GM18502 (cell line): Measurements from ENCODE around the gene TMX4.
"Not testable (repeated sequence)": the region's sequence is repeated elsewhere in the genome, so short reads cannot be mapped to it uniquely, and the experiment has no call there.

Experiments used
- ATAC-seq: cut with Tn5 transposase; IDR thresholded peaks from one replicate; pipeline ENCODE4 v1.9.1; 2021; ENCODE audit warnings: mild to moderate bottlenecking; ENCODE audit not compliant: unreplicated experiment, poor library complexity

Gene TMX4

GRCh38 chr20:7975851-7976414 lies 43.6 kb downstream of the TMX4 start:
- no peak for ATAC-seq

GRCh38 chr20:7974785-7975435 lies 44.7 kb downstream of the TMX4 start:
- no peak for ATAC-seq

- ATAC-seq, result no peak
Measured at GRCh38 chr20:7971536-7972280, 47.9 kb downstream of the TMX4 start.

GRCh38 chr20:7967199-7967844 lies 52.2 kb downstream of the TMX4 start:
- ATAC-seq, result no peak

- no peak for ATAC-seq
Measured at GRCh38 chr20:7966176-7966575, 53.4 kb downstream of the TMX4 start.

- no peak for ATAC-seq
Measured at GRCh38 chr20:7959484-7959883, 60.1 kb downstream of the TMX4 start.

- not testable (repeated sequence) for ATAC-seq
Measured at GRCh38 chr20:7956561-7956960, 63.0 kb downstream of the TMX4 start.

GRCh38 chr20:7950387-7950786 lies 69.2 kb downstream of the TMX4 start:
- no peak for ATAC-seq

GRCh38 chr20:7943891-7944290 lies 75.7 kb downstream of the TMX4 start:
- no peak for ATAC-seq

GRCh38 chr20:7940341-7940740 lies 79.2 kb downstream of the TMX4 start, which contains the start of gene HAO1:
Gene HAO1, minus strand, starts transcription at chr20:7940458. Its CDS starts 36 bp downstream, at chr20:7940422.
- ATAC-seq, result no peak

GRCh38 chr20:7939663-7940062 lies 79.9 kb downstream of the TMX4 start:
- ATAC-seq, result no peak

- no peak for ATAC-seq
Measured at GRCh38 chr20:7938058-7938457, 81.5 kb downstream of the TMX4 start.

- ATAC-seq, result no peak
Measured at GRCh38 chr20:7937328-7937727, 82.2 kb downstream of the TMX4 start.

GRCh38 chr20:7935027-7935551 lies 84.5 kb downstream of the TMX4 start:
- ATAC-seq, result peak; percentile 77

- ATAC-seq, result no peak
Measured at GRCh38 chr20:7933346-7933745, 86.2 kb downstream of the TMX4 start.

GRCh38 chr20:7930343-7930742 lies 89.2 kb downstream of the TMX4 start:
- ATAC-seq, result no peak
